Measurements from ENCODE around the gene CACNB4. TPM values are rescaled to one million over a fixed set of nuclear protein-coding genes. Genes with fewer than 3 reads are reported as not detected.

CACNB4 gene
- total RNA-seq, 2 donors from 2014 or later: 15.4 to 40.6 TPM

DNA sequence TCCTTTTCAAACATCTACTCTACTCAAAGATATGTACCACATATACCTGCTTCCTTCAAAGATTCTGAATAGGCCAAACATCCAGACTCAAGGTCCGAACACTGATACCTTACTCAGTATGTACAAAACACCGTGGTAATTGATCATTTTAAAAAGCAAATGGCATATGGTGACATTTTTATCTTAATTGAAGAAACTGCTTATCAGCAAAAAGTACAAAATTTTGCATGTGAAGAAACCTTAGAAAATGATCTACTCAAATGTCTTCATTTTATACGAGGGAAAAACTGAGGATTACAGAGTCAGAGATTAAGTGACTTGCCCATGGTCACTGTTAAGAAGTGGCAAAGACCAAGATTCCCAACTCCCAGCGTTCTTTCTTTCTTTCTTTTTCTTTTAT is 133.0 kb downstream of the CACNB4 start:
- intact Hi-C loops (cut with DNase I): no loop called here

DNA sequence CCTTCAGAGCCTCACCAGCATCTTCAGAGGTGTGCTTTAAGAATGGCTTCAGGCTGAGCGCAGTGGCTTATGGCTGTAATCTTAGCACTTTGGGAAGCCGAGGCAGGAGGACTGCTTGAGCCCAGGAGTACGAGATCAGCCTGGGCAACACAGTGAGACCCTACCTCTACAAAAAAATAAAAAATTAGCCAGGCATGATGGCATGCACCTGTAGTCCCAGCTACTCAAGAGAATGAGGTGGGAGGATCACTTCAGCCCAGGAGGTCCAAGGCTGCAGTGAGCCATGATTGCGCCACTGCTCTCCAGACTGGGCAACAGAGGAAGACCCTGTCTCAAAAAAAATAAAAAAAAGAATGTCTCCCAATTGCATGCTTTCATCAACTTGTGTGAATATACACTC is 137.3 kb downstream of the CACNB4 start:
- Histone ChIP-seq H3K36me3 (no peaks in the 10 kb centered on the region), H3K27ac (no peak overlapping the region), H3K4me1 (replicated peaks) (no peaks in the 10 kb centered on the region), H3K4me3 (no peak overlapping the region), H3K9me3 (no peaks in the 10 kb centered on the region), H3K27me3 (replicated peaks; ENCODE audit: insufficient read depth) (no peaks in the 10 kb centered on the region)
- intact Hi-C loops (cut with DNase I): no loop called here
- no peak for DNase-seq (ENCODE audit: low spot score)
- no peak for TF ChIP-seq POLR2A (IDR thresholded peaks at IDR 0.05)
- no peak for TF ChIP-seq POLR2AphosphoS5 (IDR thresholded peaks at IDR 0.05)
- TF ChIP-seq, protein P1, sequence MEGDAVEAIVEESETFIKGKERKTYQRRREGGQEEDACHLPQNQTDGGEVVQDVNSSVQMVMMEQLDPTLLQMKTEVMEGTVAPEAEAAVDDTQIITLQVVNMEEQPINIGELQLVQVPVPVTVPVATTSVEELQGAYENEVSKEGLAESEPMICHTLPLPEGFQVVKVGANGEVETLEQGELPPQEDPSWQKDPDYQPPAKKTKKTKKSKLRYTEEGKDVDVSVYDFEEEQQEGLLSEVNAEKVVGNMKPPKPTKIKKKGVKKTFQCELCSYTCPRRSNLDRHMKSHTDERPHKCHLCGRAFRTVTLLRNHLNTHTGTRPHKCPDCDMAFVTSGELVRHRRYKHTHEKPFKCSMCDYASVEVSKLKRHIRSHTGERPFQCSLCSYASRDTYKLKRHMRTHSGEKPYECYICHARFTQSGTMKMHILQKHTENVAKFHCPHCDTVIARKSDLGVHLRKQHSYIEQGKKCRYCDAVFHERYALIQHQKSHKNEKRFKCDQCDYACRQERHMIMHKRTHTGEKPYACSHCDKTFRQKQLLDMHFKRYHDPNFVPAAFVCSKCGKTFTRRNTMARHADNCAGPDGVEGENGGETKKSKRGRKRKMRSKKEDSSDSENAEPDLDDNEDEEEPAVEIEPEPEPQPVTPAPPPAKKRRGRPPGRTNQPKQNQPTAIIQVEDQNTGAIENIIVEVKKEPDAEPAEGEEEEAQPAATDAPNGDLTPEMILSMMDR (IDR thresholded peaks at IDR 0.05): no peak
- WGBS: 97% methylated on average over 4 of the region's 4 CpGs

More for the DNA sequence above, 133.0 kb downstream of the CACNB4 start:
- Histone ChIP-seq H3K4me1 (replicated peaks) (no peaks in the 10 kb centered on the region), H3K27ac (no peak overlapping the region), H3K36me3 (no peaks in the 10 kb centered on the region), H3K9me3 (no peaks in the 10 kb centered on the region), H3K4me3 (no peak overlapping the region), H3K27me3 (replicated peaks; ENCODE audit: insufficient read depth) (no peaks in the 10 kb centered on the region)
- no peak for DNase-seq (ENCODE audit: low spot score)
- TF ChIP-seq POLR2A (IDR thresholded peaks at IDR 0.05) (no peak), POLR2AphosphoS5 (IDR thresholded peaks at IDR 0.05) (no peak)
- TF ChIP-seq, protein P1 (IDR thresholded peaks at IDR 0.05): no peak
- WGBS: 93% methylated on average over 4 of the region's 4 CpGs

DNA sequence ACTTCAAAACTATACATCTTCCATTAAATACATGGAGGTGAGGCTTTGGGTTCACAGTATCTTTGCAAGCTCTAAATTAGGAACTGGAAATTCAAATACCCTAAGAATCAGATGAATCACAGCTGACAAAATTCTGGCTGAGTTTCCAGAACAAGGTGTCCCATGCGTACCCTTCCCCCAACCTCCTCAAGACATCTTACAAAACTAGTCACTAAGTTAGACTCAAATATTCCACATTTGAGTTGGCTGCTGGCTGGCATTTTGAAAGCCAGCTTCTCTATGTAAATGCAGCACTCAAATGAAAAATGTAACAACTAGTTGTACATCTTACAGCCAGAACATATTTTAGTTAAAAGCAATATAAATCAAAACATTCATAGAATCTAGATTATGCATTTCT is 139.6 kb downstream of the CACNB4 start:
- DNase-seq (ENCODE audit: low spot score): peak; percentile 11

DNA sequence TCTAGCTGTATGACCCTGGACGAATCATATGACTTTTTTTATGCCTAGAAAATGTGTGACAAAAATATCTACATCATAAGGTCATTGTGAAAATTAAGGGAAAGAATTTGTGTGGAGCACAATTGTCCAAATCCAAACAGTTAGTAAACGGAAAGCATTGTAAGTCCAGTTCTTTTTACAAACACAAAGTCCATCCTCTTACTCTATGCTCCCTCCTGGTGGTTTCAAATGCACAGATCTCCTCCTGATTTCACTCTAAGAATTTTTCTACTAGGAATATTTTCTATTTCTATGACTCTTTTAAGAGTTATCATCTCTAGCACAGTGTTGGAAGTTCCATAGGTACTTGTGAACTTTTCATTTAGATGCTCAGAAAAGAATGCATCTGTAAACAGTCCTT is 145.4 kb downstream of the CACNB4 start:
- no peaks in the 10 kb centered on the region for H3K36me3 ChIP-seq
- intact Hi-C loops (cut with DNase I): no loop called here

More for the DNA sequence above, 139.6 kb downstream of the CACNB4 start:
- H3K27ac ChIP-seq: no peak overlapping the region
- intact Hi-C loops (cut with DNase I): no loop called here
- no peak overlapping the region for H3K4me3 ChIP-seq
- TF ChIP-seq POLR2A (IDR thresholded peaks at IDR 0.05): no peak
- TF ChIP-seq, protein P1 (IDR thresholded peaks at IDR 0.05): no peak
- no peak for TF ChIP-seq POLR2AphosphoS5 (IDR thresholded peaks at IDR 0.05)
- WGBS: 52% methylated on average over 1 of the region's 1 CpG
- no peaks in the 10 kb centered on the region for H3K9me3 ChIP-seq
- H3K4me1 ChIP-seq (replicated peaks): no peaks in the 10 kb centered on the region
- H3K27me3 ChIP-seq (replicated peaks; ENCODE audit: insufficient read depth): no peaks in the 10 kb centered on the region
- H3K36me3 ChIP-seq: no peaks in the 10 kb centered on the region

More for the DNA sequence above, 145.4 kb downstream of the CACNB4 start:
- DNase-seq (ENCODE audit: low spot score): no peak
- Histone ChIP-seq H3K4me3 (no peak overlapping the region), H3K27me3 (replicated peaks; ENCODE audit: insufficient read depth) (no peaks in the 10 kb centered on the region), H3K9me3 (no peaks in the 10 kb centered on the region), H3K4me1 (replicated peaks) (no peaks in the 10 kb centered on the region), H3K27ac (no peak overlapping the region)
- 81% methylated on average over 2 of the region's 2 CpGs for WGBS
- TF ChIP-seq, protein P1 (IDR thresholded peaks at IDR 0.05): no peak
- TF ChIP-seq POLR2A (IDR thresholded peaks at IDR 0.05): no peak
- no peak for TF ChIP-seq POLR2AphosphoS5 (IDR thresholded peaks at IDR 0.05)

Data from prostate gland (tissue), 2 donors.